ENCODE data around the gene ZBTB8B.

The ZBTB8B gene

DNA sequence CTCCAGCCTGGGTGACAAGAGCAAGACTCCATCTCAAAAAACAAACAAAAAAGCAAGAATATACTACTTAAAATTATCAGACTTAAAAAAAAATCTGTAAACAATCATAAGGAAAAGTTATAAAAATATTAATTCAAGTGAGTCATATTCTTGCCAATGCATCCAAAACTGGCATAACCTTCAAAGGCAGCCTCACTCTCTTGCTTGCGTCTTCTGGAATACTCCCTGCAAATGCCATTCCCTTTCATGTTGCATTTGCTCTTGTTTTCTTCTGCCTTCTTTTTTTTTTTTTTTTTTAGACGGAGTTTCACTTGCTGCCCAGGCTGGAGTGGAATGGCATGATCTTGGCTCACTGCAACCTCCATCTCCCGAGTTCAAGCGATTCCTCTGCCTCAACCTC, 42.1 kb downstream of the ZBTB8B start:
- no peak for DNase-seq (ENCODE audit: low read depth in 1 of 2, low spot score in 1 of 2)

GRCh38 chr1:32508761-32509160, 43.9 kb downstream of the ZBTB8B start:
- no peak for DNase-seq (ENCODE audit: low read depth in 1 of 2, low spot score in 1 of 2)

DNA sequence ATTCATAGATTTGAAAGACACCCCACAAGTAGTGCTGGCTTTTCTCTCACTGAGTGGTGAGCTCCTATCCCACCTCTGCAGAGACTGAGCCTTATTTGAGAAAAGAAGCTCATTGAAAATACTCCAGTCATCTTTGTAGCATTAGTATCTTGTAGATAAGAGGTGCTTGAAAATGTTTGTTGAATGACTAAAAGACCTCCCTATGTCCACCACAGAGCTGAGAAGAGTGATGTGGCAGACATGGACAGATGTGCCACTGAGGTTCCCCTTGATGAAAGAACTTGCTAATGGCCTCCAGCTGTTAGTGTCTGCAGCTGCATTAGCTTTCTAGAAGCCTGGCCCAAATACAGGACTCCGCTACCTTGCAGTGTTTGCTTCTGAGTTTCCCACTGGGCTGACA, 45.1 kb downstream of the ZBTB8B start:
- no peak for DNase-seq (ENCODE audit: low read depth in 1 of 2, low spot score in 1 of 2)

Data from stimulated activated CD4-positive, alpha-beta T cell treated with anti-CD3 and anti-CD28 coated beads, Interleukin-15, amount 100 ng/mL, for 1 hour (primary cell).